Vagina (tissue), 2 donors: ENCODE results near the gene UPF1. TPM values are rescaled to one million over a fixed set of nuclear protein-coding genes. Genes with fewer than 3 reads are reported as not detected.

Experiments
- DNase-seq, 2 donors: peaks; one replicate each; pipeline ENCODE4 v3.0.0-alpha.2; 2017; ENCODE audit errors: extremely low spot score in 2 of 2
- H3K27ac ChIP-seq: fragments of 200-600 bp; sonication (generic); one replicate; pipeline ENCODE4 v1.5.1; 2019
- H3K27me3 ChIP-seq: fragments of 200-600 bp; sonication (generic); one replicate; pipeline ENCODE4 v1.5.1; 2019
- H3K36me3 ChIP-seq, 2 donors: fragments of 200-600 bp; sonication (generic); one replicate each; pipeline ENCODE4 v1.5.1; 2017 to 2019
- H3K4me1 ChIP-seq: fragments of 200-600 bp; sonication (generic); one replicate; pipeline ENCODE4 v1.5.1; 2019
- H3K4me3 ChIP-seq, 2 donors: fragments of 200-600 bp; sonication (generic); 1 replicate in 1 of 2; 2 replicates in 1 of 2; pipeline ENCODE4 v1.5.1; 2016 to 2019
- H3K9me3 ChIP-seq: fragments of 200-600 bp; sonication (generic); one replicate; pipeline ENCODE4 v1.5.1; 2019
- POLR2A ChIP-seq, 2 donors: fragments of 450-650 bp; IDR thresholded peaks; one replicate each; pipeline ENCODE4 v1.6.1; 2017; ENCODE audit warnings: antibody characterized with exemption in 2 of 2, mild to moderate bottlenecking in 2 of 2, moderate library complexity in 2 of 2
- POLR2AphosphoS5 ChIP-seq, 2 donors: sonication (generic); formaldehyde crosslinking; IDR thresholded peaks; one replicate each; pipeline ENCODE4 v1.9.0; 2017; ENCODE audit warnings: antibody characterized with exemption in 2 of 2, mild to moderate bottlenecking in 2 of 2, low read depth in 1 of 2; ENCODE audit not compliant: insufficient read depth in 1 of 2
- intact Hi-C: fragments of 100-400 bp; cut with DNase I; formaldehyde crosslinking; loops from one replicate; pipeline ENCODE4 v1.15.1; 2023
- total RNA-seq: library from RNA; depleted of rRNA; stranded (reverse); fragments of >200 nt; gene quantifications from one replicate; pipeline ENCODE4 v1.2.3, GENCODE V29; 2016
- TF ChIP-seq, protein P1 (sequence below), 3 experiments: fragments of 450-650 bp in 2 of 3; fragments of 200-600 bp in 1 of 3; sonication (generic) in 1 of 3; IDR thresholded peaks; one replicate each; pipeline ENCODE4 v1.5.1; 2017 to 2019; ENCODE audit warnings: antibody characterized with exemption in 3 of 3, mild to moderate bottlenecking in 2 of 3, moderate library complexity in 2 of 3

The UPF1 gene
- total RNA-seq, 1 donor from 2014 or later = 77.8 TPM

DNA sequence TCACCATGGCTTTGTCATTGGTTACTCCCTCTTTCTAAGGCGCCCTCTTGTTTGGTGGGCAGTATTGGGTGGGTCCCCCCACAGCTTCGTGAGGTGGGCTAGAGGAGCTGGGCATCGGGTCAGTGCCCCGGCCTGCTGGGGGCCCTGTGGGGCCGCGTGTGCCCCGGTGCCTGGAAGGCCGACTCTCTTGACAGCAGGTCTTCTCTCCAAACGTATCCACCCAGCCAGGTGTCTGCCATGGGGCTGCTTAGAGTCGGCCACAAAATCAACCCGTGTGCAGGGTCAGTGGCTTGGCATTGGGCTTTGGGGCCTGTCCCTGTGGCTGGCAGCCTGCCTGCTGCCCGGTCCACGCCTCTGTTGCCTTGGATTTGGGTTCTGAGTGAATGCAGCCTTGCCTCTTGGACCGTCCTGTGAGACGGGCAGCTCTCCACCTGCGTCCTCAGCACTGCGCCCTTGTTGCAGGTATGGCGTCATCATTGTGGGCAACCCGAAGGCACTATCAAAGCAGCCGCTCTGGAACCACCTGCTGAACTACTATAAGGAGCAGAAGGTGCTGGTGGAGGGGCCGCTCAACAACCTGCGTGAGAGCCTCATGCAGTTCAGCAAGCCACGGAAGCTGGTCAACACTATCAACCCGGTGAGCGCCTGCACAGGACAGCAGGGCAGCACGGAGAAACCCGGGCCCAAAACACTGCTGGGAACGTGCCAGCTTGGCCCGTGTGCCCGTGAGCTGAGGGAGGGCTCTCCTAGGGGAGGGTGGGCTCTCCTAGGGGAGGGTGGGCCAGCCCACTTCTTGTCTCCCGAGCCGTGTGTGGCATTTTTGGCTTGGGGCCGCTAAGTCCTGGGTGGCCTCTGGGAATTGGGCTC lies 31.4 kb downstream of the UPF1 start:
- H3K27ac ChIP-seq = no peak overlapping the region
- TF ChIP-seq, protein P1, sequence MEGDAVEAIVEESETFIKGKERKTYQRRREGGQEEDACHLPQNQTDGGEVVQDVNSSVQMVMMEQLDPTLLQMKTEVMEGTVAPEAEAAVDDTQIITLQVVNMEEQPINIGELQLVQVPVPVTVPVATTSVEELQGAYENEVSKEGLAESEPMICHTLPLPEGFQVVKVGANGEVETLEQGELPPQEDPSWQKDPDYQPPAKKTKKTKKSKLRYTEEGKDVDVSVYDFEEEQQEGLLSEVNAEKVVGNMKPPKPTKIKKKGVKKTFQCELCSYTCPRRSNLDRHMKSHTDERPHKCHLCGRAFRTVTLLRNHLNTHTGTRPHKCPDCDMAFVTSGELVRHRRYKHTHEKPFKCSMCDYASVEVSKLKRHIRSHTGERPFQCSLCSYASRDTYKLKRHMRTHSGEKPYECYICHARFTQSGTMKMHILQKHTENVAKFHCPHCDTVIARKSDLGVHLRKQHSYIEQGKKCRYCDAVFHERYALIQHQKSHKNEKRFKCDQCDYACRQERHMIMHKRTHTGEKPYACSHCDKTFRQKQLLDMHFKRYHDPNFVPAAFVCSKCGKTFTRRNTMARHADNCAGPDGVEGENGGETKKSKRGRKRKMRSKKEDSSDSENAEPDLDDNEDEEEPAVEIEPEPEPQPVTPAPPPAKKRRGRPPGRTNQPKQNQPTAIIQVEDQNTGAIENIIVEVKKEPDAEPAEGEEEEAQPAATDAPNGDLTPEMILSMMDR (IDR thresholded peaks at IDR 0.05) = no peak
- TF ChIP-seq POLR2A (IDR thresholded peaks at IDR 0.05) (no peak), POLR2AphosphoS5 (IDR thresholded peaks at IDR 0.05; ENCODE audit: insufficient read depth in 1 of 2, low read depth in 1 of 2) (no peak)
- H3K4me1 ChIP-seq = no peaks in the 10 kb centered on the region
- no peaks in the 10 kb centered on the region for H3K9me3 ChIP-seq
- no peaks in the 10 kb centered on the region for H3K27me3 ChIP-seq
- H3K4me3 ChIP-seq = no peak overlapping the region
- peaks cover 4 to 93% of the 10 kb centered on the region in 2 donors for H3K36me3 ChIP-seq
- DNase-seq = no peak
- intact Hi-C loops = no loop called here

DNA sequence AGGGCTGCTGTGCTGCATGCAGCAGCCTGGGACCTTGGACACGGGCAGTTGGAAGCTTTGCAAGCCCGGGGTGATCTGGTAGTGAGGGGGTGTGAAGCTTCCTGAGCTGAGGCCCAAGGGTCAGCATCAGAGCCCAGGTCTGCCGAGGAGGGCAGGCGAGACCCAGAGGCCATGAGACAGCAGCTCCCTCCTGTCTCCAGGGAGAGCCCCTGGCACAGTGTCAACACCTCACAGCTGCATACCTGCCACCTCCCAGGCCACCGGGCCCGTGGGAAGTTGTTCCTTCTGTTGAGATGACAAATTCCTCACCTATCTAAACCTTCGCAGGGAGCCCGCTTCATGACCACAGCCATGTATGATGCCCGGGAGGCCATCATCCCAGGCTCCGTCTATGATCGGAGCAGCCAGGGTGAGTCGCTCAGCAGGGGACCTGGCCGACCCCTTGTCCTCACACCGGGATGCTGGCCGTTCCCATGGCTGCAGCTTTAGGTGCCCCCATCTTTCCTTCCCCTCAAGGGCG lies 32.1 kb downstream of the UPF1 start:
- intact Hi-C loops = no loop called here
- Histone ChIP-seq H3K9me3 (no peaks in the 10 kb centered on the region), H3K4me1 (no peaks in the 10 kb centered on the region), H3K4me3 (no peak overlapping the region), H3K27me3 (no peaks in the 10 kb centered on the region), H3K27ac (no peak overlapping the region), H3K36me3 (peaks cover 4 to 86% of the 10 kb centered on the region in 2 donors)
- TF ChIP-seq POLR2A (IDR thresholded peaks at IDR 0.05) (no peak), POLR2AphosphoS5 (IDR thresholded peaks at IDR 0.05; ENCODE audit: insufficient read depth in 1 of 2, low read depth in 1 of 2) (no peak)
- TF ChIP-seq, protein P1 (IDR thresholded peaks at IDR 0.05) = no peak
- no peak for DNase-seq

DNA sequence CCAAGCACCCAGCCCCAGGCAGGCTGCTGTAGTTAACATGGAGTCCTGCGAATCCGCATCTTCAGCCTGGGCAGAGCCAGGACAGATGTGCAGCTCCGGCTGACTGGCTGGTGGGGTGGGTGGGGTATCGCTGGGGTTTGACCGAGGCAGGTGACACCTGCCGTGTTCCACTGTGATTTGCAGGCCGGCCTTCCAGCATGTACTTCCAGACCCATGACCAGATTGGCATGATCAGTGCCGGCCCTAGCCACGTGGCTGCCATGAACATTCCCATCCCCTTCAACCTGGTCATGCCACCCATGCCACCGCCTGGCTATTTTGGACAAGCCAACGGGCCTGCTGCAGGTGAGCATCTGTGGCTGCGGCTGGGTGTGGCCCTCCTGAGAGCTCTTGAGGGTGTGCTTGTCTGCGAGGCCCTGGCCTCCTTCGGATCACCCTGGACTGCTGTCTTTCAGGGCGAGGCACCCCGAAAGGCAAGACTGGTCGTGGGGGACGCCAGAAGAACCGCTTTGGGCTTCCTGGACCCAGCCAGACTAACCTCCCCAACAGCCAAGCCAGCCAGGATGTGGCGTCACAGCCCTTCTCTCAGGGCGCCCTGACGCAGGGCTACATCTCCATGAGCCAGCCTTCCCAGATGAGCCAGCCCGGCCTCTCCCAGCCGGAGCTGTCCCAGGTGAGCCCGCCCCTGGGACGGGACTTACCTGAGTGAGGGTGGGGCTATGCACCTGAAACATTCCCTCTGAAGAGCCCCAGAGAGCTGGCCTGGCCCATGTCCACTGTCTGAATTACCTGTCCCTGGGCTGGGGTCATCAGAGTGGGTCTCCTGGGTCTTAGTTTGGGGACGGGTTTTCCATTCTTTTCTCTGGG lies 33.6 kb downstream of the UPF1 start:
- peaks cover 4 to 75% of the 10 kb centered on the region in 2 donors for H3K36me3 ChIP-seq
- no peak overlapping the region for H3K27ac ChIP-seq
- DNase-seq = no peak
- intact Hi-C loops = no loop called here
- H3K9me3 ChIP-seq = no peaks in the 10 kb centered on the region
- no peak overlapping the region for H3K4me3 ChIP-seq
- H3K4me1 ChIP-seq = peaks cover 13% of the 10 kb centered on the region
- TF ChIP-seq POLR2A (IDR thresholded peaks at IDR 0.05) (no peak), POLR2AphosphoS5 (IDR thresholded peaks at IDR 0.05; ENCODE audit: insufficient read depth in 1 of 2, low read depth in 1 of 2) (no peak)
- TF ChIP-seq, protein P1 (IDR thresholded peaks at IDR 0.05) = no peak
- no peaks in the 10 kb centered on the region for H3K27me3 ChIP-seq

DNA sequence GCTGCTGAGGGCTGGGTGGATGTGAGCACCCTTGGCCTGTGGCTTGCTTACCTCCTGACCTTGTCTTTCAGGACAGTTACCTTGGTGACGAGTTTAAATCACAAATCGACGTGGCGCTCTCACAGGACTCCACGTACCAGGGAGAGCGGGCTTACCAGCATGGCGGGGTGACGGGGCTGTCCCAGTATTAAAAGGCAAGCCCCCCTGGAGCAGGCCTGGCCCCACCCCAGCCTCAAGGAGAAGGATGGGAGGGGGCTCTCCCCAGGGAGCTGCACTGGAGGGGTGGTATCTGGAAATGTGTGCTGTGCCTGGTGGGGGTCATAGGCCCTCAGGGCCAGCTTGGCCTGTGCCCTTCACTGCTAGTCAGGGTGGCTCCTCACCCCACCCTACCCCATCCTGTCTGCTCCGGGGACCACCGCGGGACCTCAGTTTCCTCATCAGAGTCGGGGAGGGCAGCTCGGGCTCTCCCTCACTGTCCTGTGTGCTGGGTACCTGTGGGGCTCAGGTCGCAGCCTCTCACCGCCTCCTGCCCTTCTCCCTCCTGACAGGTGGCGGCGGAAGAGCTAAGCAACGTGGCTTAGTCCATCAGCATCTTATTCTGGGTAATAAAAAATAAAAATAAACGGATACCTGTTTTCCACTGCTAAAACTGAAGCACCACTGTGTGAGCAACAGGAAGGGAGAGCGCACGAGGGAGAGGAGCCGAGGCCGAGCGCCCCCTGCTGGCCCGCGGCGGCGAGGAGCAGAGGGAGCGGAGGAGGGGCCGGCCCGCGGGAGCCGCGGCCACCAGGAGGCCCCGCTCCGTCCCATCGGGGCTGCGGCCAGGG lies 34.4 kb downstream of the UPF1 start:
- Histone ChIP-seq H3K4me1 (peaks cover 17% of the 10 kb centered on the region), H3K27me3 (no peaks in the 10 kb centered on the region), H3K27ac (no peak overlapping the region), H3K36me3 (peaks cover 0 to 67% of the 10 kb centered on the region in 2 donors), H3K9me3 (no peaks in the 10 kb centered on the region), H3K4me3 (no peak overlapping the region)
- TF ChIP-seq POLR2AphosphoS5 (IDR thresholded peaks at IDR 0.05; ENCODE audit: insufficient read depth in 1 of 2, low read depth in 1 of 2) = no peak
- TF ChIP-seq, protein P1 (IDR thresholded peaks at IDR 0.05) = peak; percentile 78 to 83 (median 81)
- intact Hi-C loops = no loop called here
- no peak for DNase-seq
